GM21526 (cell line): ENCODE results near the gene PXDN.

ENCODE experiments used
- ATAC-seq: cut with Tn5 transposase; IDR thresholded peaks from one replicate; pipeline ENCODE4 v1.9.1; 2021; ENCODE audit warnings: moderate library complexity; ENCODE audit not compliant: unreplicated experiment, low FRiP score

Gene PXDN

DNA sequence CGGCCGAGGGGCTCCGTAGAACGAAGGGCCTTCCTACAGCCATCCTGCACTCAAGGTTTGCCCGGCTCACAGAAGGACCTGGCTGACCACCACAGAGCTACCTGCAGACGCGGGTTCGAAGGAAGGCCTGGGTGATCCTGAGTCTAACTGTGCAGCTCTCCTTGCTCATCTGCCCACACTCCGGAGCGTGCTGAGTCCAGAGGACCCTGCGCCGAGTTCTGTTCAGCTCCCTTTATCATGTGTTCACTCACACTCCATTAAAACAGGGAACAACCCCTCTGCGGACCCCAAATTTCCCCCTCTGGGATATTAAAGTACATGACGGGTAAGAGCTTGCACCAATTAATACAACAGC lies 138.3 kb downstream of the PXDN start:
- no peak for ATAC-seq

DNA sequence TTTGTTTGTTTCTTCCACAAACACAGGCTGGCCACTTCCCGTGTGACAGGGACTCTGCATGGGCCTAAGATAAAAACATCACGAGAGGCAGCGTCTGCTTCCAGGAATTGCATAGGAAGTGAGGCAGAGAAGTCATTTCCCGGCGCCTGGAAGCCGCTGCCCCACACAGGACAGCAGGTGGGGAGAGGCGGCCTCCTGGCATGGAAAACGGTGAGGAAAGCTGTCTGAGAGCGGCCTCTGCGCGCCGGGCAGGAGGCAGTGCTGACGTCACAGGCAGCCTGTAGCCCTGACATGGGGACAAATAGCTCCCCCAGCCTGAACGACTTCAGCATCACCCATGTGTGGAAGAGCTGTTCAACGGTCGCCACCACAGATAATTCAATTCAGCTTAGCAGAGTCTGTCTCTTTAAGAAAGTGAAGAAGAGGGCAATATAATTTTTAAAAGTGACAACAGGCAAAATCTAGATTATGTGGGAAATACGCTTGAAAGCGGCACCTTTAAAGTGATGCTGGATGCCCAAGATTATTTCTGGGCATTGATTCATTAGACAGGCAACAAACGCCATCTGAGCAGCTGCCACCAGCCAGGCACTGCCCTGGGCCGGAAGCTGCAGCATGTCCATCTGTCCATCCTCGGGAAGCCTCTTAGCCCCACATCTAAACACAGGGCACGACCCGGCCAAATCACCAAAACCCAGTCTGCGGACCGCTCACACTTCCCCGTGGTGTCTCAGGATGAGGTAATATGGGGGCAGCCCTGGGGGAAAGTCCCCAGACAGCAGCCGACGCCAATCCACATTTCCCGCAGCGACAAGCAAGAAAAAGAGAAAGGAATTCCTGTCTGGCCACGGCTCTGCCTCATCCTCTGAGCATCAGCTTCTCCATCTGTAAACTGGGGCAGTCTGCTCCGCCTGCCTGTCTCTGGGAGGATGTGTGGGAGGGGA lies 138.9 kb downstream of the PXDN start:
- no peak for ATAC-seq

DNA sequence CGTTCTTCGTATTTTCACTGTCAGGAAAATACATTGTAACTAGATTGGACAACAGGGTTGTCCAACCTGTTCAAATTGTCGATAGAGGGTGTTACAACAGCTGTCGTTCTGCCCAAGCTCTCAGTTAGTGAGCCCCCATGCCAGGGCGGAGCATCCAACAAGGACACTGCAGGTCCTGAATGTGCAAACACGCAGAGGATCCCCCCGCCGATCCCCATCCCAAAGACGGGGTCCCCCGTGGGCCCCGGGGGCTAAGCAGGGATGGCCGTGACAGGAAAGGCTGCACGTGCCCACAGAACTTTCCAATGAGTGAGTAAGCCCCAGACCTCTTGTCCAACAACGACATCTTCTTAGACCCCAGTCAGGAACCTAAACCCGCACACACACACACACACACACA lies 140.8 kb downstream of the PXDN start:
- ATAC-seq, result no peak

DNA sequence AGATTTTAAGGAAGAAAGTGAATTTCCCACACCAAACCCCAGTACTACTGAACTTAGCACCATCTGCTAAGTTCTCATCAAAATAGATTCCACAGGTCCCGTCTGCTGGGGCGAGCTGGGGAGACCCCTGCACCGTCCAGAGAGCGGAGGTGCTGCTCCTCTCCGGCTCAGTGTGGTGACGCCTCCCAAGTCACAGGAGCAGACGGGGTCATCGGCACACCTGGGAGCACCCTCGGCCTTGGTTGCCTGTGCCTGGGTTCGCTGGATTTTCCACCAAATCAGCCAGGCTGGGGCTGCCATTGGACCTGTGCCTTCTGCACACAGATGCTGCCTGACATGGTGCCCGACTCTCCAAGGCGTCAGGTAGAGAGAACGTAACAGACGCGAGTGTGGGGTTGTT lies 141.3 kb downstream of the PXDN start:
- no peak for ATAC-seq

DNA sequence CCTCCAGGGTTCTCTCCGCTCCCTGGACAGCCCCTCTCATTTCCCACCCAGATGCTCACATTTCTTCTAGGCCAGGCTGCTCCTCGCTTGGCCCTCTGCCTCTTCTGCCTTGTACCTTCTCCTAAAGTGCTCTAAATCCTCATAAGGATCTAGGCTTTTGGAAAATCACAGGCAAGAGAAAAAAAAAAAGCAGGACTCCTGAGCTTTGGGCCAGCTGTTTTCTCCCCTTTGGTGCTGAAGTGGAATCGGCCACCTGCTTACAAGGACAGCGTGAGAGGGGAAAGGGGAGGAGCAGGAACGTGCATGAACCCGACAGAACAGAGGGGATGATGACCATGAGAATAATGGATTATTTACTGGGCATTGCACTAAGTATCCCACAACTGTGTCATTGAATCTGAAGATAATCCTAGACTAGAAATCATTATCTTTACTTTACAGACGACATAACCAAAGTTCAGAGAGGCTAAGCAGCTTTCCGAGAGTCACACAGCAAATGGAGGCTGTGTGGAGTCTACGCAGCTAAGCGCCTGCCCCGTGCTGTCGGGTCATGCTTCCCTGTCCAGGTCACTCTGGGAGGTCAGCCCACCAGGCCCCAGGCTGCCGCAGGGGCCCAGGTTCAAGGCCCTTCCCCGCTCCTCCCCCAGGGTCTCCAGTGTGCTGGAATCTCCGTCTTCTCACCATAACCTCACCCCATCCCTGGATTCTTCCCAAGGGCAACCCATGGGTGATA lies 141.9 kb downstream of the PXDN start:
- ATAC-seq, result no peak

DNA sequence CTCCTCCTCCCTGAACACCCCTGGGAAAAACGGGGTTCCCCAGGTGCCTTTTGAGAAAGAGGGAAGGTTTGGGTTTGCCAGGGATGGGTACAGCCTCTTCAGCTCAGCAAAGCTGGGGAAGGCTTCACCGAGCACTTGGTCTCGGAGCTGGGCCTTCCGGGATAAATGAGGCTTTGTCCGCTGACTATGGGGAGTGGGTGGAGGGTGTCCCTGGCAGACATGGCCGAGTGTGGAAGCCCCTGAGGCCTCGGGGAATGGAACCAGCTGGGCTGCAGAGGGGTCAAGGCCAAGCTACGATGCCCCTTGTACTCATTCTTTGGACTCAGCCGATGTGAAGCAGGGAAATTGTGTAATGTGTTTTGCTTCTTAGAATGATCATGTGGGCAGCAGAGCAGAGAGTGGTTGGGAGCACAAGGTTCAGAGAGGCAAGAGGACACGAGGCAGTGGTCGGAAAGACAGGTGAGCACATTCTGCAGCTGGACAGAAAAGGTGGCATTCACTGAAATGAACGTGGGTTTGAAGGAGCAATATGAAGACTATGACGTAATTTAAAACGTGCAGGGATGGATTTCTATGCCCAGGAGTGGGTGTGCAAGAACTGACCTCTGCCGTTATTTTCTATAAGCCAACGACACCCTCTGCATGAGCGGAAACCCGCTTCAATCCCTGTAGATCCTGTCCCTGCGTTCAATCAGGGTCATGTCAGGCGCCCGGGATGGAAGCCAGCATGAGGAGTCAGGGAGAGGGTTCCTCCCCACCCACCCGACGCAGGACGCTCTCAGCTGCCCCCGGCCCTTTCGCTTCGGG lies 142.6 kb downstream of the PXDN start:
- ATAC-seq, result no peak

DNA sequence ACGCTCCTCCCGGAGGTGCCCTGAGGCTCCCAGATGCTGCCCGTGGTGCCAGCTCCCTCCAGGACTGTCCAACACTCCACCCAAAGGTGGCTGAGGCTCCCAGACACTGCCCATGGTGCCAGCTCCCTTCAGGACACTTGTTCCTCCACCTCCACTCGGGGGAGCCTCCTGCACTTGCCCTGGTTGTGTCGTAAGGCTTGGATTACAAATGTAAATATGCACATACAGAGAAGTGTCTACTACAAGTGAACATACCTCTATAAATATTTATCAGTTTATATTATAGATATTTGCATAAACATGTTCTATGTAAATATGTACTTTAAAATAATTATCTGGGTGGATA lies 143.3 kb downstream of the PXDN start:
- ATAC-seq, result no peak

DNA sequence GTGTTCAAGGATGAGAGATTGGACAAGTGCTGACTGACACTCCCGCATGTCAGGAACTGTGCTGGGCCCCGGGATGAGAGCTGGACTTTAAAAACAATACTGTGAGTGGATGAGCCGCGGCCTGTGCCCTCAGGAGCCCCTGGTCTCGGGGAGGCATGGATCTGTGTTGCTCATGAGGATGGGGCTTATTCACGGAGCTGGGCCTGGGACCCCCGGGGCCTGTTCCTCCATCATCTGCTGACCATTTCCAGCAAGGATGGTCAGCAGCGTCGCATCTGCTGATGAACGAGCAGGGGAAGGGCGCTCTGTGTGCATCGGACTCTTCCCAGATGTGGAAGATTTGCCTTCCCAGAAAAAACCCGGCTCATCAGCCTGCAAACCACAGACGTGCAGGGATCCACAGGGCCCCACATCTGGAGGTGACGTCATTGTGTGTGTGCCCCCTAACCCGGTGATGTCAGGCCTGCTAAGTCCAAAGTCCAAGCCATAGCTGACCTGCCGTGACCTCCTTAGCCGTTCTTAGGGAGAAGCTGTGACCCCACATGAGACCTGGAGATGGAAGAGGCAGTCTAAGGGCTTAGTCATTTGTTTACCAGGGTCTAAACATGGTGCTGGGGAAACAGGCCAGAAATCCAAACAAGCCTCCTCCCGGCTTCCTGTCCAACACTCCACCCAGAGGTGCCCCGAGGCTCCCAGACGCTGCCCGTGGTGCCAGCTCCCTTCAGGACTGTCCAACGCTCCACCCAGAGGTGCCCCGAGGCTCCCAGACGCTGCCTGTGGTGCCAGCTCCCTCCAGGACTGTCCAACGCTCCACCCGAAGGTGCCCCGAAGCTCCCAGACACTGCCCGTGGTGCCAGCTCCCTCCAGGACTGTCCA lies 143.9 kb downstream of the PXDN start:
- no peak for ATAC-seq

DNA sequence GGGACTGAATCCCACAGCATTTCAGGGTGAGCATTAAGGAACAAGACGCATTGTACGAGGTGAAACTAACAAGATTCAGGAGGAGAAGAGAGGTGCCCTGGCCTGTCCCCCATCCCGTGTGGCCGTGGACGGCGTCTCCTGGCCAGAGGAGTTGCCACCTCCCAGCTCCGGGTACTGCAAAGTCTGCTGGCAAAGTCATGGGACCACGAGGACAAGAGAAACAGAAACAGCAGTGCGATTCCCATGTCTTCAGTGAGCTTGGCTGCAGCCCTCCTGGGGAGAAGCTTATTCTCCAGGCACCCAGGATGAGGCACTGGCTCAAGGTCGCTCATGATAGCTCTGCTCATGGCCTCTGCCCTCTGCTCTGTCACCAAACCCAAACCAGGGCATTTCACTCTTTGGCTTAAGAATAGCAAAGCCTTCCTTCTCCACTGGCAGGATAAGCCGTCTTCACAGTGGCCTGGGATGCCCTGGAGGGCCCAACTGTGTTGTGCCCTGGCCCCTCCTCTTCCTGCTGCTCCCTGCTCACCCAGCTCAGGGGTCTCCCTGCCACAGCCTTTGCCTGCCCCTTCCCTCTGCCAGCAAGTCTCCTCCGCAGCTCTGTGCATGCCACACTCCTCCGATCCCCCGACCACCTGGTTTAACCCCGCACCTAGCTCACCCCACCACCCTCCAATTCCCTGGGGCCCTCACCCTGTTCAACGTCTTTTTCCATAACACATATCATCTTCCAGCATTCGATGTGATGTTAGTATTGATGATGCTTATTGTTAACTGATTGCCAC lies 144.8 kb downstream of the PXDN start:
- ATAC-seq, result no peak

DNA sequence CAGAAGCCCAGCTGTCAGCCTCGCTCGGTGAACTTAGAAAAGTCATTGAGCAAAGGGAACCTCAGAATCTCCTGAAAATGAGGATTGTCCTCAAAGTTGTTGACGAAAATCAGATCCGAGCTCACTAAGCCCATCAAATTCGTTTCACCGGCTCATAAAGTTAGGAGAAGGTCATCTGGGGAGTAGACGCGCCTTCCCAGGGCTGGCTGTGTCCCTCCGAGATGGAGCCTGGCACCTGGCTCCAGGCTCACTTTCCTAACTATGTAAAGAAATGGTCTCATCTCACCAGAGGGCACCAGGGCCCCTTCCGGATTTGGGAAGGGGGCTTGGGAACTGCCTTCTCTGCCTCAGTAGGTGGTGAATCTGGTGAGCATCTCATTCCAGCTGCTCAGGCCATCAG lies 145.5 kb downstream of the PXDN start:
- no peak for ATAC-seq

DNA sequence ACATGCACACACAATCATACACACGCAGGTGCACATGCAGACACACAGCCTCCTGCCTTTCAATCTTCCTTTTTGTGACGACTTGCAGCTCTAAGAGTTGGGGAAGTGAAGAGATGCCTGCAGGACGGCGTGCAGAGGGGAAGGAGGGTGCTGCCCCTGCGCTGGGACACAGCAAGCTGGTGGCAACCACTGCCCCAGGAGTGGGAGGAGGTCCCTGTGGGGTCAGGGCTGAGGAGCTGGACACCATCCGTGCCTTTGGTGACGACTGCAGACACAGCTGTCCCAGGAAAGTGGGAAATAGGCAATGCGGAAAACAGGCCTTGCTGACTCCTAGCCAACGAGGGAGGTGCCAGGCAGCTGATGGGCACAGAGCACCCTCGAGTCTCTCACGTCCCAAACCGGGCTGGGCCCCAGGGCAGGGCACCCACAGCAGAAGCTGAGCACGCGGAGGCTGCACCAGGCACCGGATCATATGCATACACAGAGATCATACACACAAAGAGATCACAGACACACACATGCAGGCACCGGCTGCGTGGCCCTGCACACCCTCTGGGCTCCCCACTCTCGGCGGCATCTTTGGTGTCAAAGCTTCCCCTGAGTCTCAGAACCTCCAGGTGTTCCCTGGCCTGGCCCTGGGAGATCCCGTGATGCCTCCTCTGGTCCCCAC lies 146.1 kb downstream of the PXDN start:
- no peak for ATAC-seq

DNA sequence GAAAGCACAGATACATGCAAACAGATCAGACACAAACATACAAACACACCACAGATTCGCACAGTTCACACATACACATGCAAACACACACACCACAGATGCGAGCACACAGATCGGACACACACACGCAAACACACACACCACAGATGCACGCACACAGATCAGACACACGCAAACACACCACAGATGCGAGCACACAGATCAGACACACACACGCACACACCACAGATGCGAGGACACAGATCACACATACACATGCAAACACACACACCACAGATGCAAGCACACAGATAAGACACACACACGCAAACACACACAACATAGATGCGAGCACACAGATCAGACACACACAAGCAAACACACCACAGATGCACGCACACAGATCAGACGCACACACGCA lies 149.0 kb downstream of the PXDN start:
- no peak for ATAC-seq

DNA sequence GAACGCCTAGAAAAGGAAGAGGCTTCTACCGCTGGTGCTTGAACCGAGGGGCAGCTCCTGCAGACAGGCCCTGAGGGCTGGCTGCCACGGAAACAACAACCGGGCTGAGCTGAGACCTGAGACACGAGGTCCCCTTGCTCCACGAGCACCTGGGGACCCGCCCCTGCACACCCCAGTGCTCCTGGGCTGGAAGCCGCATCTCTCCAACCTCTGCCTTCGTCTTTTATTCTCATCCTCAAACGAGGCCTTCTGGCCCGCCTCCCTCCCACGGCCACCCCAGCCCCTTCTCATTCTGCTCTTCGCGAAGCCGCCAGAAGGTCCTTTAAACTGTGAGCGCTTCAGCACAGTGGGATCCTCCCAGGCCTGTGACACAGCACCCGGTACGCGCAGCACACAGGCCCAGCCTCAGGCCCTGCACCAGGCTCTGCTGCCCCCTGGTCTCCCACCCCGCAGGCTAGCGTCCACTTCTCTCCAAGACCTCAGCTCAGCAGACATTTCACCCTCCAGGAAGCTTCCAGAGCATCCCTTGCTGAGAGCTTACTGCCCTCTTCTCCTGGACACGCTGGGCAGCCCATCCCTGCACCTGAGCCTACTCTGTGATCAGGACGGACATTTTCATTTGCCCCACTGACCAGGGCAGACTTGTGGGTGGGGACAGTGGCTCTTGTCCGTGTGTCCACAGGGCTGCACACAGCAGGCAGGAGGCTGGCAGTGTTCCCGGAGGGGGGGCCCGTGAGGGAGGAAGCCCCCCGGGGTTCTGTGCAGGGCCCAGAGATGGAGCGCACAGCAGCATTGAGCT lies 149.7 kb downstream of the PXDN start:
- ATAC-seq, result no peak

DNA sequence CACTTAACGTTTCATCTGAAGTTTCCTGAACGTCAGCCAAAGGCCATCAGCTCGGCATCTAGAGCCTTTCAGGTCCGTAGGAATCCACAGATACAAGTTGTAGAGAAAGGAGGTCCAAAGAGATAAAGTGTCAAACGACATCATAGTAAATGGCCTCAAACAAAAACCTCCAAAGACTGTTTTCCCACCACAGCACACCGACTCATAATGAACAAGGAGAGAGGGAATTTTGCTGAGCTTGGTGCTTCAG lies 150.3 kb downstream of the PXDN start:
- ATAC-seq, result no peak

DNA sequence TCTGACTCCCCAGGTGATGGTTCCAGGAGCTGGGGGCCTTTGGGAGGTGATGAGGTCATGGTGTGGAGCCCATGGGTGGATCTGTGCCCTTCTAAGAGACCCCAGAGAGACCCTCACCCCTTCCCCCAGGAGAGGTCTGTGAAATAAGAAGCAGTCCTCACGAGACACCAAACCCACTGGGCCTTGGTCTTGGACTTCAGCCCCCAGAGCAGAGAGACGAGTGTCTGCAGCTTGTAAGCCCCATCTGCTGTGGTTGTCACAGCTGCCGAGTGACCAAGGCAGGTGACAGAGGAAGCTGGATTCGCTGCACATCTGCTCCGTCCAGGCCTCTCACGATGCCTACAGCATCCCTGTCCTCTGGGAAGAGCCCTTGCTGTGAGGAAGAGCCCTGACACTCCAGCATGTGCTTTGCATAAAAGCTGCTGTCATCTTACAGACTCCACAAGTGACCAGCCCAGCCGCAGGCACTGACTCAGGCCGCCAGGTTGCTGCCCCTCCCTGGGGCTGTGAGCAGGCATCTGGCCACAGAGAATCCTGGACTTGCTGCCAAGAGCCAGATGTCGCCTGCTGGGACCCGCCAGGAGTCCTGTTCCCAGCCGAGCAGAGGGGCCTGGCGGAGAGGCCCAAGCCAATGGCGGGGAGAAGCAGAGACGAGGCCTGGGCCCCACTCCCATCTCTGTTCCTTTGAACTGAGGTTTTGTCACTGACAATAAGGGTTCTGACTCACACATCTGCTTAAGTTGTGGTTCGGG lies 150.8 kb downstream of the PXDN start:
- ATAC-seq, result no peak

DNA sequence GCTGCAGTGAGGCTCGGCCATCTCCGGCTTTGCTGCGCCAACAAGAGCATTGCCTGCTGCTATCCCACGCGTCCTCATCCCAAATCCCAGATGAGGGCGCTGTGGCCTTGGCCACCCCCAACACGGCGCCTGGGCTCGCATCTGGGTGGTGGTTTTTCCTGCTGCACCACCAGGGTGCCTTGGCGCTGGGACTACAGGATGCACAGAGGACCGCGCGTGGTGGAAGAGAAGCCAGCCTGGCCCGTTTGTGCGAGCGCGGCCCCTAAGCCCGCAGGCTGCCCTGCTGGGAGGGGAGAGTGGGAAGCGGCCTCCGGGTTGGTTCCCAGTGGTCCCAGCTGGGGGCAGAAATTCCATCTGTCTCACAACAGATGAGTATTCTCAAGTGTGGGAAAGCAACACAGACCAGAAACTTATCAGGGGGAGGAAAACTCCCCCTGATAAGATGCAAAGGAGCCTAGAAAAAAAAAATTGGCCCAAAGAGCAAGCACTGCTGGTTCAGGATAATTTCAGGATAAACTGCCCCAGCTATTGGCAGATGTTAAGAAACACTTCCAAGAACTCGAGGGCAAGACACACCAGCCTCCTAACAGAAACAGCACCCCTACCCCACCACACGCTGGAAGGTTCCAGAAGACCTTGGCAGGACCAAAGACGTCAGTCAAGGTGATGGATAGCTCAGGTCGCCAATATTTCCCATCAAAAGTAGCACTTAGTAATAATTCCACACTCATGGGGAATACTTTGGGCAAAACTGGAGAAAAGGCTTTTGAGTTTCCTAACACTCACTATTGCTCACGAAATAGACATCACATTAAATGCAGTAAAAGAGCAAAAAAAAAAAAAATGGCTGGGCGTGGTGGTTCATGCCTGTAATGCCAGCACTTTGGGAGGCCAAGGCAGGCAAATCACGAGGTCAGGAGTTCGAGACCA lies 152.1 kb downstream of the PXDN start:
- ATAC-seq, result no peak

DNA sequence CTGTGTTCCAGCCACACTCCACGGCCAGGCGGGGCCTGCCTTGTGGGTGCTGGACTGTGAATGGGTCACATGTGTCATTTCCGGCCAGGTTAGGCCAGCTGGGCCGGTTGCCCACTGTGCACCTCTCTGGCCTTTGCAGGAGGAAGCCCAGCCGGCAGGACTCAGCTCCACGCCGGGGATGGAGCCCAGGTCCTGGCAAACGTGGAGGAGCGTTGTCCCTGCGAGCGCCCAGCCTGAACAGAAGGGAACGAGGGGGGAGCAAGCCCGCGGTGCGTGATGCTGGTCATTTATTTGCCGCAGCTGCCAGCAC lies 152.9 kb downstream of the PXDN start:
- no peak for ATAC-seq
